ENCODE results near the gene TMEM175. TPM values are rescaled to one million over a fixed set of nuclear protein-coding genes. Genes with fewer than 3 reads are reported as not detected.

The TMEM175 gene
- total and polyA plus RNA-seq, 2 of the 4 experiments (the other 2 are of a cell fraction) = 7.7 to 41.9 TPM

- in situ Hi-C loops (cut with MboI; ENCODE audit: low sequenced_read_pairs) (no loop called here), dilution Hi-C loops (cut with HindIII; ENCODE audit: low sequenced_read_pairs, unreplicated experiment) (no loop called here), intact Hi-C loops (cut with micrococcal nuclease) (no loop called here)
- no peak overlapping the region for H3K9ac ChIP-seq (ENCODE audit: low read depth, low read length)
- no peak overlapping the region for H2BK120ac ChIP-seq (ENCODE audit: low read depth, low read length)
- H3K9me1 ChIP-seq (ENCODE audit: insufficient read depth, low read length) = peaks cover 8% of the 10 kb centered on the region
- 95% methylated on average over 58 of the region's 63 CpGs; no CpG with 5 or more reads in 1 of the 2 experiments for WGBS, 2 experiments (ENCODE audit: extremely low coverage in 2 of 2, insufficient read length in 1 of 2)
- no peak overlapping the region for H2AFZ ChIP-seq (replicated peaks; ENCODE audit: low read length, poor library complexity)
- no peak overlapping the region for H2BK15ac ChIP-seq (ENCODE audit: low read depth, low read length)
- H3K9me3 ChIP-seq (ENCODE audit: control insufficient read depth, insufficient read depth, low read length) = no peaks in the 10 kb centered on the region
- no peaks in the 10 kb centered on the region for H3K4me1 ChIP-seq (ENCODE audit: control insufficient read depth, insufficient read depth, low read length)
- no peak overlapping the region for H3K23ac ChIP-seq (ENCODE audit: low read depth, low read length)
- TF ChIP-seq POLR2A (IDR thresholded peaks at IDR 0.05; ENCODE audit: low read depth, low read length) (no peak), MXI1 (IDR thresholded peaks at IDR 0.05; ENCODE audit: borderline replicate concordance, low read depth, low read length) (no peak), CEBPB (IDR thresholded peaks at IDR 0.05; ENCODE audit: low read depth, low read length) (no peak), CHD1 (IDR thresholded peaks at IDR 0.05; ENCODE audit: low read depth, low read length) (no peak), USF2 (IDR thresholded peaks at IDR 0.05; ENCODE audit: low read depth, low read length) (no peak), BHLHE40 (IDR thresholded peaks at IDR 0.05; ENCODE audit: low read depth, low read length) (no peak), SMC3 (IDR thresholded peaks at IDR 0.05; ENCODE audit: low read depth, low read length) (no peak), CTCF (conservative IDR thresholded peaks at IDR 0.05; ENCODE audit: low read depth, low read length) (no peak), RCOR1 (IDR thresholded peaks at IDR 0.05; ENCODE audit: insufficient replicate concordance, low read length) (no peak), MAFK (IDR thresholded peaks at IDR 0.05; ENCODE audit: low read depth, low read length) (no peak), MAZ (IDR thresholded peaks at IDR 0.05; ENCODE audit: borderline replicate concordance, low read depth, low read length) (no peak), RAD21 (IDR thresholded peaks at IDR 0.05; ENCODE audit: low read length) (no peak), NFE2L2 (IDR thresholded peaks at IDR 0.05; ENCODE audit: low read depth, low read length) (no peak)
- TF ChIP-seq, protein P1, sequence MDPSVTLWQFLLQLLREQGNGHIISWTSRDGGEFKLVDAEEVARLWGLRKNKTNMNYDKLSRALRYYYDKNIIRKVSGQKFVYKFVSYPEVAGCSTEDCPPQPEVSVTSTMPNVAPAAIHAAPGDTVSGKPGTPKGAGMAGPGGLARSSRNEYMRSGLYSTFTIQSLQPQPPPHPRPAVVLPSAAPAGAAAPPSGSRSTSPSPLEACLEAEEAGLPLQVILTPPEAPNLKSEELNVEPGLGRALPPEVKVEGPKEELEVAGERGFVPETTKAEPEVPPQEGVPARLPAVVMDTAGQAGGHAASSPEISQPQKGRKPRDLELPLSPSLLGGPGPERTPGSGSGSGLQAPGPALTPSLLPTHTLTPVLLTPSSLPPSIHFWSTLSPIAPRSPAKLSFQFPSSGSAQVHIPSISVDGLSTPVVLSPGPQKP (IDR thresholded peaks at IDR 0.05; ENCODE audit: borderline replicate concordance, low read depth, low read length) = no peak
- no peaks in the 10 kb centered on the region for H3K27me3 ChIP-seq (ENCODE audit: control insufficient read depth, insufficient read depth, low read length)
- no peak overlapping the region for H4K8ac ChIP-seq (ENCODE audit: low read depth in 2 of 2, low read length in 2 of 2)
- no peak for ATAC-seq (ENCODE audit: low read depth)
- CTCF ChIA-PET = no interaction called here
- H3K79me1 ChIP-seq (ENCODE audit: low read depth in 1 of 2, low read length in 2 of 2) = peaks cover 2 to 10% of the 10 kb centered on the region in 2 experiments; a peak in 3 of 4 replicates
- H3K56ac ChIP-seq (ENCODE audit: extremely low read depth, insufficient read depth, low read length) = no peak overlapping the region
- no peak overlapping the region for H3K18ac ChIP-seq (ENCODE audit: low read depth, low read length)
- no peak overlapping the region for H4K91ac ChIP-seq (ENCODE audit: insufficient read depth, low read depth, low read length)
- no peak for DNase-seq
- H2BK5ac ChIP-seq (ENCODE audit: low read depth, low read length, poor library complexity, severe bottlenecking) = no peak overlapping the region
- H3K27ac ChIP-seq (ENCODE audit: insufficient read depth, low read length) = no peak overlapping the region
- no peak overlapping the region for H2BK20ac ChIP-seq (ENCODE audit: low read depth, low read length)
- BruUV-seq (replicated peaks) = no TSS peak
- H3K36me3 ChIP-seq (ENCODE audit: control insufficient read depth, insufficient read depth, low read length) = peaks cover 68% of the 10 kb centered on the region
- H2AK9ac ChIP-seq (replicated peaks; ENCODE audit: low read depth, low read length, poor library complexity) = no peak overlapping the region
- no peak overlapping the region for H4K5ac ChIP-seq (ENCODE audit: low read depth, low read length)
- no peak overlapping the region for H3K4me2 ChIP-seq (ENCODE audit: low read depth, low read length)
- H3K4me3 ChIP-seq (ENCODE audit: insufficient read depth, low read depth, low read length) = no peak overlapping the region
- H4K20me1 ChIP-seq (ENCODE audit: insufficient read depth, low read length) = peaks cover 11% of the 10 kb centered on the region
- H3K4ac ChIP-seq (ENCODE audit: low read depth, low read length) = no peak overlapping the region
- POLR2A ChIA-PET (ENCODE audit: unreplicated experiment) = no interaction called here
- H3K14ac ChIP-seq (replicated peaks; ENCODE audit: low read depth, low read length) = no peak overlapping the region
- no peak overlapping the region for H2AK5ac ChIP-seq (ENCODE audit: low read depth, low read length)
Observed at GRCh38 chr4:887034-887763, 45.1 kb upstream of the TMEM175 start.
